Stomach (tissue), 9 donors: Measurements from ENCODE around the gene CSNK2B. TPM values are rescaled to one million over a fixed set of nuclear protein-coding genes. Genes with fewer than 3 reads are reported as not detected.

Experiments
- DNase-seq, 2 donors: peaks; one replicate each; pipeline versions ENCODE4 v3.0.0 to v3.0.0-alpha.2; 2013 to 2019
- H3K27ac ChIP-seq, 5 donors: fragments of 200-600 bp in 4 of 5; sonication (generic) in 4 of 5; one replicate each; pipeline ENCODE4 v1.5.1; 2013 to 2019; ENCODE audit warnings: mild to moderate bottlenecking in 1 of 5, moderate library complexity in 1 of 5
- H3K27me3 ChIP-seq, 3 donors: fragments of 200-600 bp; sonication (generic); one replicate each; pipeline ENCODE4 v1.5.1; 2017 to 2019; ENCODE audit warnings: mixed run types in 1 of 3
- H3K36me3 ChIP-seq, 4 donors: fragments of 200-600 bp; sonication (generic); 1 replicate in 3 of 4; 2 replicates in 1 of 4; pipeline ENCODE4 v1.5.1; 2016 to 2019
- H3K4me1 ChIP-seq, 4 donors: fragments of 200-600 bp; sonication (generic); one replicate each; pipeline ENCODE4 v1.5.1; 2016 to 2019
- H3K4me3 ChIP-seq, 4 donors: fragments of 200-600 bp; sonication (generic) in 3 of 4; one replicate each; pipeline ENCODE4 v1.5.1; 2016 to 2019; ENCODE audit warnings: mild to moderate bottlenecking in 1 of 4
- H3K9me3 ChIP-seq, 4 donors: fragments of 200-600 bp; sonication (generic); one replicate each; pipeline ENCODE4 v1.5.1; 2016 to 2019
- EP300 ChIP-seq: sonication (generic); formaldehyde crosslinking; IDR thresholded peaks from one replicate; pipeline ENCODE4 v1.6.1; 2017; ENCODE audit warnings: antibody characterized with exemption
- POLR2A ChIP-seq, 4 donors: fragments of 450-650 bp; IDR thresholded peaks; one replicate each; pipeline ENCODE4 v1.6.1; 2016; ENCODE audit warnings: antibody characterized with exemption in 4 of 4, control low read depth in 2 of 4, mild to moderate bottlenecking in 1 of 4, moderate library complexity in 1 of 4
- POLR2AphosphoS5 ChIP-seq, 3 donors: sonication (generic); formaldehyde crosslinking; IDR thresholded peaks; one replicate each; pipeline ENCODE4 v1.6.1; 2016; ENCODE audit warnings: antibody characterized with exemption in 3 of 3
- WGBS, 5 donors: extraction: QIAGEN DNeasy Blood & Tissue Kit in 3 of 5; methylation state at CpG; one replicate each; pipeline versions ENCODE4 v1.1.5 to v1.1.7; 2013 to 2018; 5-methylcytosine and 5-hydroxymethylcytosine counted together
- intact Hi-C: fragments of 100-400 bp; cut with DNase I; formaldehyde crosslinking; loops from one replicate; pipeline ENCODE4 v1.15.1; 2023; ENCODE audit warnings: low total_unique reads
- polyA plus RNA-seq, 3 donors: library from polyadenylated mRNA; stranded (reverse); fragments of 200-250 nt; gene quantifications; one replicate each; pipeline ENCODE4 v1.2.3, GENCODE V29; 2013
- total RNA-seq, 5 donors: library from RNA; depleted of rRNA; stranded (reverse); fragments of >200 nt; gene quantifications; one replicate each; pipeline versions ENCODE4 v1.1.0 to v1.2.3, GENCODE V29; 2014 to 2016
- TF ChIP-seq, protein P1 (sequence below), 7 experiments: fragments of 450-650 bp in 4 of 7; fragments of 200-600 bp in 3 of 7; sonication (generic) in 3 of 7; IDR thresholded peaks; one replicate each; pipeline ENCODE4 v1.5.1; 2016 to 2019; ENCODE audit warnings: antibody characterized with exemption in 7 of 7, control low read depth in 2 of 7, mild to moderate bottlenecking in 1 of 7
- donor health status: healthy with polysubstance abuse.
- donor health status: Bipolar disorder and iron deficiency.
- donor health status: healthy.

The CSNK2B gene
- total and polyA plus RNA-seq, 8 donors, result 11.3 to 375 (median 166) TPM

- H3K27me3 ChIP-seq, result no peaks in the 10 kb centered on the region
- 74 to 81% (median 77%) methylated on average over 10 to 11 of the region's 11 CpGs for WGBS, 5 donors
- TF ChIP-seq, protein P1, sequence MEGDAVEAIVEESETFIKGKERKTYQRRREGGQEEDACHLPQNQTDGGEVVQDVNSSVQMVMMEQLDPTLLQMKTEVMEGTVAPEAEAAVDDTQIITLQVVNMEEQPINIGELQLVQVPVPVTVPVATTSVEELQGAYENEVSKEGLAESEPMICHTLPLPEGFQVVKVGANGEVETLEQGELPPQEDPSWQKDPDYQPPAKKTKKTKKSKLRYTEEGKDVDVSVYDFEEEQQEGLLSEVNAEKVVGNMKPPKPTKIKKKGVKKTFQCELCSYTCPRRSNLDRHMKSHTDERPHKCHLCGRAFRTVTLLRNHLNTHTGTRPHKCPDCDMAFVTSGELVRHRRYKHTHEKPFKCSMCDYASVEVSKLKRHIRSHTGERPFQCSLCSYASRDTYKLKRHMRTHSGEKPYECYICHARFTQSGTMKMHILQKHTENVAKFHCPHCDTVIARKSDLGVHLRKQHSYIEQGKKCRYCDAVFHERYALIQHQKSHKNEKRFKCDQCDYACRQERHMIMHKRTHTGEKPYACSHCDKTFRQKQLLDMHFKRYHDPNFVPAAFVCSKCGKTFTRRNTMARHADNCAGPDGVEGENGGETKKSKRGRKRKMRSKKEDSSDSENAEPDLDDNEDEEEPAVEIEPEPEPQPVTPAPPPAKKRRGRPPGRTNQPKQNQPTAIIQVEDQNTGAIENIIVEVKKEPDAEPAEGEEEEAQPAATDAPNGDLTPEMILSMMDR (IDR thresholded peaks at IDR 0.05), result no peak
- TF ChIP-seq POLR2AphosphoS5 (IDR thresholded peaks at IDR 0.05), result no peak
- no peak for TF ChIP-seq POLR2A (IDR thresholded peaks at IDR 0.05)
- TF ChIP-seq EP300, result no peak
- H3K9me3 ChIP-seq, result no peaks in the 10 kb centered on the region
- peaks cover 4 to 20% (median 12%) of the 10 kb centered on the region in 4 donors for H3K4me1 ChIP-seq
- DNase-seq, result no peak
- intact Hi-C loops, result loop anchor here (10.0 kb wide), 1 partner anchor 75 kb away; the partner anchor contains the start of gene SAPCD1
- peak overlapping the region in 4 of 5 donors; percentile 14 to 72 (median 27) for H3K27ac ChIP-seq
- H3K4me3 ChIP-seq, result no peak overlapping the region
- H3K36me3 ChIP-seq, result peaks cover 73 to 98% (median 97%) of the 10 kb centered on the region in 4 donors
Observed at GRCh38 chr6:31689249-31690110, 23.6 kb downstream of the CSNK2B start.

DNA sequence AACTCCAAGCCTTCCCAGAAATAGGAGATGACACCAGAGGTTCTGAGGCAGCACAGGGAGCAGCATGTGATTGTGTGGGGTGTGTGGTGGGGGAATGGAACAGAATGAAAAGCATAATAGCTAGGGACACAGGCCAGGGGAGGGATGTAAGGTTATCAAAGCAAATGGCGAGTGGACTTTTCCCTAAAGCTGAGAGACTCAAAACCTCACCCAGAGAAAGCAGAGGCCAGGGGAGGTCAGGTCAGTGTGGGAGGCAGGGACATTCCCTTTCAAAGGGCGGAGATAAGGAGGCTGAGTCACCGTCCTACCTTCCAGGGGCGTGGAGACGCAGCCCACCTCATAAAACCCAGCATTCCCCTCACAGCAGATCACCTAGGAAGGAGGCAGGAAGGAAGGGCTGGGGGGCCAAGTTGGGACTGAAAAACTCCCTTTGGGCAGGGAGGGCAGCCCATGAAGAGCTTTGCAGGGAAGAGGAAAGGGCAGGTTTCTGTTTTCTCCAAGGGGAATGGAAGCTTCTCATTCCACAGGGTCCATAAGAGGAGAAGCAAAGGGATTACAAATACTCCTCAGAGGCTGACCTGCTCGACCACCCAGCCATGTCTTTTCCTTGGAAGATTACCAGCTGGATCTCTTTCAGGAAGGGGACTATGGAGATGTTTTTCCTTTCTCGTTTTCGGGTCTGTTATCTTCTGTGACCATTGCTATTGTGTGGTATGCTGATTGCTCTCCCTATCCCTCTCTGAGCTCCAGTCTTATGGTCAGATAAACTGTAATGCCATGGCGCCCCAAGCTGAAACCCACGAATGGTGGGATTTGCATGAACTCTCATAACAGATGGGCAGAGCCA lies 24.6 kb downstream of the CSNK2B start:
- H3K4me1 ChIP-seq, result peaks cover 4 to 20% (median 12%) of the 10 kb centered on the region in 4 donors
- peak; percentile 37 to 76 for DNase-seq
- H3K27ac ChIP-seq, result peak overlapping the region; percentile 3 to 72 (median 26)
- H3K4me3 ChIP-seq, result no peak overlapping the region
- TF ChIP-seq POLR2AphosphoS5 (IDR thresholded peaks at IDR 0.05), result peak in 1 of 3 donors; percentile 8
- TF ChIP-seq, protein P1 (IDR thresholded peaks at IDR 0.05), result no peak
- H3K27me3 ChIP-seq, result no peaks in the 10 kb centered on the region
- intact Hi-C loops, result no loop called here
- no peaks in the 10 kb centered on the region for H3K9me3 ChIP-seq
- WGBS, 5 donors, result 33 to 54% (median 39%) methylated on average over 10 of the region's 10 CpGs
- peaks cover 81 to 100% (median 100%) of the 10 kb centered on the region in 4 donors for H3K36me3 ChIP-seq

- intact Hi-C loops, result no loop called here
- peaks cover 86 to 100% (median 100%) of the 10 kb centered on the region in 4 donors for H3K36me3 ChIP-seq
- WGBS, 5 donors, result 83 to 89% (median 87%) methylated on average over 6 of the region's 6 CpGs
- no peak overlapping the region for H3K4me3 ChIP-seq
- no peaks in the 10 kb centered on the region for H3K27me3 ChIP-seq
- TF ChIP-seq EP300 (no peak), POLR2A (IDR thresholded peaks at IDR 0.05) (no peak), POLR2AphosphoS5 (IDR thresholded peaks at IDR 0.05) (no peak)
- TF ChIP-seq, protein P1 (IDR thresholded peaks at IDR 0.05), result no peak
- H3K9me3 ChIP-seq, result no peaks in the 10 kb centered on the region
- peak overlapping the region in 4 of 5 donors; percentile 25 to 72 (median 27) for H3K27ac ChIP-seq
- DNase-seq, result no peak
- H3K4me1 ChIP-seq, result peaks cover 4 to 20% (median 12%) of the 10 kb centered on the region in 4 donors
Observed at GRCh38 chr6:31691078-31691463, 25.2 kb downstream of the CSNK2B start.

DNA sequence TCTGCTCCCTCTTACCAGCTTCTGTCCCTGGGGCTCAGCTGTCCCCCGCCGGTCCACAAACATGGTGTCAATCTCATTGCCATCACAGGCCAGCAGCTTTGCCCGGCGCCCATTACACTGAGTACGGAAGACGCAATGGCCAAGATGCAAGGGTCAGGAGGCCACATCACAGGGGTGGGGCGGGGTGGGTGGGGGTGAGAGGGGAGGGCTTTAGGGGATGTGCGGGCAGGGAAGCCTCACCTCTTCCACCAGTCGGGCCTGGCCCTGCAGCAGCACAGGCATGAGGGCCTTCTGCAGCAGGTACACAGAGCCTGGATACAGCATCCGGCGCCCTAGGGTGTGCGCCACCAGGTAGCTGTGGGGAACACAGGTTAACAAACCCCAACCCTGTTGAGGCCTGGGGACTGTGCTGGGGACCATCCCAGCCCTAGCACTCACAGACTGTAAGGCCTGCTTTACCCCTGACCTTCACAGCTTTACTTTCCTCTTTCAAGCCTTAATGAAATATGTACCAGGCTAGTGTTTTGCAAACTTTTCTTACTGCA lies 25.8 kb downstream of the CSNK2B start:
- no peaks in the 10 kb centered on the region for H3K27me3 ChIP-seq
- H3K4me3 ChIP-seq, result no peak overlapping the region
- intact Hi-C loops, result no loop called here
- WGBS, 5 donors, result 91 to 95% (median 93%) methylated on average over 6 to 12 of the region's 12 CpGs
- no peak for DNase-seq
- no peak for TF ChIP-seq POLR2AphosphoS5 (IDR thresholded peaks at IDR 0.05)
- TF ChIP-seq, protein P1 (IDR thresholded peaks at IDR 0.05), result no peak
- no peak for TF ChIP-seq POLR2A (IDR thresholded peaks at IDR 0.05)
- TF ChIP-seq EP300, result no peak
- H3K36me3 ChIP-seq, result peaks cover 87 to 100% (median 100%) of the 10 kb centered on the region in 4 donors
- H3K27ac ChIP-seq, result no peak overlapping the region
- H3K9me3 ChIP-seq, result no peaks in the 10 kb centered on the region
- H3K4me1 ChIP-seq, result peaks cover 4 to 20% (median 12%) of the 10 kb centered on the region in 4 donors
